Hepatocyte (in vitro differentiated cells): ENCODE data around the gene TMPRSS9. TPM values are rescaled to one million over a fixed set of nuclear protein-coding genes. Genes with fewer than 3 reads are reported as not detected.

ENCODE experiments used
- DNase-seq: peaks from one replicate; pipeline ENCODE4 v3.0.0-alpha.2; 2016; ENCODE audit warnings: low spot score
- H2AFZ ChIP-seq: fragments of 200-600 bp; sonication (generic); 2 replicates; pipeline ENCODE4 v1.6.0; 2016; ENCODE audit warnings: antibody characterized with exemption, mild to moderate bottlenecking
- H3K27ac ChIP-seq: fragments of 200-600 bp; sonication (generic); 2 replicates; pipeline ENCODE4 v1.5.1; 2016; ENCODE audit warnings: mild to moderate bottlenecking
- H3K27me3 ChIP-seq: fragments of 200-600 bp; sonication (generic); 2 replicates; pipeline ENCODE4 v1.6.1; 2016
- H3K36me3 ChIP-seq: fragments of 200-600 bp; sonication (generic); replicated peaks from 2 replicates; pipeline ENCODE4 v1.5.1; 2016; ENCODE audit warnings: low read depth; ENCODE audit not compliant: insufficient read depth
- H3K4me1 ChIP-seq: fragments of 200-600 bp; sonication (generic); 2 replicates; pipeline ENCODE4 v1.5.1; 2016; ENCODE audit warnings: mild to moderate bottlenecking, moderate library complexity; ENCODE audit not compliant: insufficient read depth
- H3K4me2 ChIP-seq: fragments of 200-600 bp; sonication (generic); 2 replicates; pipeline ENCODE4 v1.6.0; 2016
- H3K4me3 ChIP-seq: fragments of 200-600 bp; sonication (generic); 2 replicates; pipeline ENCODE4 v1.5.1; 2016; ENCODE audit warnings: mild to moderate bottlenecking
- H3K79me2 ChIP-seq: fragments of 200-600 bp; sonication (generic); 2 replicates; pipeline ENCODE4 v1.6.0; 2017; ENCODE audit warnings: mild to moderate bottlenecking
- H3K9me2 ChIP-seq: fragments of 200-600 bp; sonication (generic); replicated peaks from 2 replicates; pipeline ENCODE4 v1.6.0; 2017; ENCODE audit warnings: mild to moderate bottlenecking; ENCODE audit not compliant: insufficient read depth
- H3K9me3 ChIP-seq: fragments of 200-600 bp; sonication (generic); 2 replicates; pipeline ENCODE4 v1.5.1; 2016; ENCODE audit warnings: low read depth, mild to moderate bottlenecking
- H4K20me1 ChIP-seq: fragments of 200-600 bp; sonication (generic); 2 replicates; pipeline ENCODE4 v1.6.0; 2016; ENCODE audit warnings: mild to moderate bottlenecking; ENCODE audit not compliant: insufficient read depth, poor library complexity, severe bottlenecking
- CTCF ChIP-seq: fragments of 200-600 bp; sonication (generic); IDR thresholded peaks from 2 replicates; pipeline ENCODE4 v1.5.1; 2016; ENCODE audit warnings: antibody characterized with exemption, mild to moderate bottlenecking; ENCODE audit not compliant: poor library complexity
- EZH2 ChIP-seq: fragments of 200-600 bp; sonication (generic); IDR thresholded peaks from 2 replicates; pipeline ENCODE4 v1.6.1; 2016; ENCODE audit warnings: antibody characterized with exemption, mild to moderate bottlenecking, borderline replicate concordance
- EZH2phosphoT487 ChIP-seq: fragments of 200-600 bp; sonication (generic); IDR thresholded peaks from one replicate; pipeline ENCODE4 v1.6.1; 2018; ENCODE audit warnings: antibody characterized with exemption, mild to moderate bottlenecking, low read depth, moderate library complexity; ENCODE audit not compliant: unreplicated experiment, severe bottlenecking
- WGBS: methylation state at CpG from one replicate; pipeline ENCODE4 v1.1.6; 2016; ENCODE audit warnings: low lambda C conversion rate; ENCODE audit errors: missing lambda C conversion rate; 5-methylcytosine and 5-hydroxymethylcytosine counted together
- polyA plus RNA-seq: library from polyadenylated mRNA; unstranded; fragments of >200 nt; fragmentation: Nextera tagmentation; extraction: Ambion mirVana; gene quantifications from 2 replicates; pipeline ENCODE4 v1.2.1, GENCODE V29; 2016
- total RNA-seq: library from RNA; depleted of rRNA; stranded (reverse); fragments of >200 nt; gene quantifications from 2 replicates; pipeline ENCODE4 v1.2.3, GENCODE V29; 2014

TMPRSS9 gene
- total and polyA plus RNA-seq, 2 experiments from 2014 or later: 0.23 TPM; not detected in 1

GRCh38 chr19:2424686-2425621 is 64.9 kb downstream of the TMPRSS9 start:
- TF ChIP-seq CTCF (peak; percentile 46), EZH2phosphoT487 (no peak)
- H3K36me3 ChIP-seq: no peaks in the 10 kb centered on the region
- H3K4me3 ChIP-seq: no peak overlapping the region
- peaks cover 28% of the 10 kb centered on the region for H3K4me1 ChIP-seq
- no peaks in the 10 kb centered on the region for H3K9me2 ChIP-seq
- no peak overlapping the region for H3K27ac ChIP-seq
- peak; percentile 81 for DNase-seq
- H4K20me1 ChIP-seq: peaks cover 34% of the 10 kb centered on the region
- peak overlapping the region; percentile 98 for H3K4me2 ChIP-seq
- H3K79me2 ChIP-seq: peaks cover 32% of the 10 kb centered on the region
- no peak overlapping the region for H2AFZ ChIP-seq
- H3K27me3 ChIP-seq: no peaks in the 10 kb centered on the region
- WGBS: 15% methylated on average over 69 of the region's 101 CpGs
- H3K9me3 ChIP-seq: no peaks in the 10 kb centered on the region

GRCh38 chr19:2425622-2426581 is 65.8 kb downstream of the TMPRSS9 start:
- Histone ChIP-seq H4K20me1 (peaks cover 34% of the 10 kb centered on the region), H3K9me2 (no peaks in the 10 kb centered on the region), H3K9me3 (no peaks in the 10 kb centered on the region), H3K4me1 (peaks cover 28% of the 10 kb centered on the region), H3K27me3 (no peaks in the 10 kb centered on the region), H3K4me2 (peak overlapping the region; percentile 98), H3K36me3 (no peaks in the 10 kb centered on the region), H3K4me3 (peak overlapping the region; percentile 70), H3K79me2 (peaks cover 32% of the 10 kb centered on the region), H2AFZ (no peak overlapping the region), H3K27ac (no peak overlapping the region)
- DNase-seq: no peak
- WGBS: 75% methylated on average over 29 of the region's 29 CpGs
- no peak for TF ChIP-seq EZH2phosphoT487
- no peak for TF ChIP-seq EZH2
- TF ChIP-seq CTCF: no peak

GRCh38 chr19:2426611-2427428 is 66.8 kb downstream of the TMPRSS9 start:
- peak overlapping the region; percentile 70 for H3K4me3 ChIP-seq
- DNase-seq: peak; percentile 65
- 7% methylated on average over 63 of the region's 66 CpGs for WGBS
- H3K9me2 ChIP-seq: no peaks in the 10 kb centered on the region
- no peaks in the 10 kb centered on the region for H3K36me3 ChIP-seq
- peak overlapping the region; percentile 51 for H2AFZ ChIP-seq
- H3K4me1 ChIP-seq: peaks cover 28% of the 10 kb centered on the region
- H4K20me1 ChIP-seq: peaks cover 34% of the 10 kb centered on the region
- H3K27me3 ChIP-seq: no peaks in the 10 kb centered on the region
- peak overlapping the region; percentile 96 for H3K27ac ChIP-seq
- H3K9me3 ChIP-seq: no peaks in the 10 kb centered on the region
- H3K4me2 ChIP-seq: peak overlapping the region; percentile 98
- H3K79me2 ChIP-seq: peaks cover 32% of the 10 kb centered on the region
- no peak for TF ChIP-seq CTCF
- TF ChIP-seq EZH2: no peak
- TF ChIP-seq EZH2phosphoT487: no peak
